Neural cell (in vitro differentiated cells): ENCODE measurements around the gene UGT1A4. TPM values are rescaled to one million over a fixed set of nuclear protein-coding genes. Genes with fewer than 3 reads are reported as not detected.

Source experiments
- H2AFZ ChIP-seq: fragments of 200-600, 300-800 bp; sonication (generic), shearing (Covaris generic); 2 replicates; pipeline ENCODE4 v1.6.0; 2014; ENCODE audit warnings: low read depth, mild to moderate bottlenecking, antibody characterized with exemption, low read length, moderate library complexity
- H3F3A ChIP-seq: fragments of 200-600 bp; shearing (Covaris generic); 2 replicates; pipeline ENCODE4 v1.6.1; 2016; ENCODE audit warnings: mild to moderate bottlenecking, moderate library complexity, mixed read lengths, antibody characterized with exemption, low read length; ENCODE audit not compliant: insufficient read depth, poor library complexity, severe bottlenecking
- H3K27ac ChIP-seq: fragments of 200-600, 300-800 bp; sonication (generic), shearing (Covaris generic); 2 replicates; pipeline ENCODE4 v1.5.1; 2014; ENCODE audit warnings: mild to moderate bottlenecking, low read length, moderate library complexity
- H3K27me3 ChIP-seq: fragments of 300-800, 200-600 bp; sonication (generic), shearing (Covaris generic); 2 replicates; pipeline ENCODE4 v1.6.0; 2014; ENCODE audit warnings: mild to moderate bottlenecking, low read depth, low read length, moderate library complexity; ENCODE audit not compliant: insufficient read depth
- H3K36me3 ChIP-seq: fragments of 300-800, 200-600 bp; sonication (generic), shearing (Covaris generic); 2 replicates; pipeline ENCODE4 v1.5.1; 2014; ENCODE audit warnings: mild to moderate bottlenecking, antibody characterized with exemption, low read length, moderate library complexity; ENCODE audit not compliant: insufficient read depth
- H3K4me2 ChIP-seq: fragments of 300-800, 200-600 bp; sonication (generic), shearing (Covaris generic); 2 replicates; pipeline ENCODE4 v1.6.0; 2014; ENCODE audit warnings: mild to moderate bottlenecking, low read length
- H3K4me3 ChIP-seq: fragments of 300-800, 200-600 bp; sonication (generic), shearing (Covaris generic); 2 replicates; pipeline ENCODE4 v1.5.1; 2014; ENCODE audit warnings: mild to moderate bottlenecking, low read length, moderate library complexity
- H3K79me2 ChIP-seq: fragments of 200-600 bp; shearing (Covaris generic); replicated peaks from 2 replicates; pipeline ENCODE4 v1.6.0; 2014; ENCODE audit warnings: mild to moderate bottlenecking, low read length, moderate library complexity; ENCODE audit not compliant: insufficient read depth
- H3K9ac ChIP-seq: fragments of 300-800, 200-600 bp; sonication (generic), shearing (Covaris generic); 2 replicates; pipeline ENCODE4 v1.6.1; 2016; ENCODE audit warnings: mild to moderate bottlenecking, low read length, mixed read lengths
- H3K9me2 ChIP-seq: fragments of 200-600 bp; shearing (Covaris generic); 2 replicates; pipeline ENCODE4 v1.6.1; 2016; ENCODE audit warnings: mild to moderate bottlenecking, low read length, mixed read lengths; ENCODE audit not compliant: insufficient read depth
- H3K9me3 ChIP-seq: fragments of 200-600, 300-800 bp; sonication (generic), shearing (Covaris generic); 2 replicates; pipeline ENCODE4 v1.6.1; 2016; ENCODE audit warnings: mild to moderate bottlenecking, mixed run types, low read length, moderate library complexity, mixed read lengths
- H4K20me1 ChIP-seq: fragments of 200-600 bp; shearing (Covaris generic); 2 replicates; pipeline ENCODE4 v1.6.1; 2016; ENCODE audit warnings: mild to moderate bottlenecking, mixed run types; ENCODE audit not compliant: insufficient read depth
- EP300 ChIP-seq: fragments of 450-650 bp; conservative IDR thresholded peaks from 2 replicates; pipeline ENCODE4 v1.6.1; 2014; ENCODE audit warnings: antibody characterized with exemption, mild to moderate bottlenecking, moderate library complexity; ENCODE audit not compliant: poor library complexity, severe bottlenecking
- EZH2 ChIP-seq: fragments of 200-600, 300-800 bp; shearing (Covaris generic), sonication (generic); IDR thresholded peaks from 2 replicates; pipeline ENCODE4 v1.6.1; 2014; ENCODE audit warnings: antibody characterized with exemption, low read length, borderline replicate concordance, mild to moderate bottlenecking; ENCODE audit not compliant: insufficient read depth, poor library complexity, severe bottlenecking
- RAD21 ChIP-seq: fragments of 450-650 bp; conservative IDR thresholded peaks from 2 replicates; pipeline ENCODE4 v1.6.1; 2014; ENCODE audit warnings: antibody characterized with exemption, mild to moderate bottlenecking, moderate library complexity
- REST ChIP-seq: IDR thresholded peaks from 2 replicates; pipeline ENCODE4 v1.6.1; 2012; ENCODE audit warnings: borderline replicate concordance
- SMC3 ChIP-seq: fragments of 450-650 bp; conservative IDR thresholded peaks from 2 replicates; pipeline ENCODE4 v1.6.1; 2014; ENCODE audit warnings: antibody characterized with exemption, mild to moderate bottlenecking, moderate library complexity; ENCODE audit not compliant: poor library complexity
- TAF1 ChIP-seq: IDR thresholded peaks from 2 replicates; pipeline ENCODE4 v1.6.1; 2012; ENCODE audit warnings: low read depth
- polyA plus RNA-seq: library from polyadenylated mRNA; depleted of rRNA; stranded (reverse); fragments of >200 nt; gene quantifications from 2 replicates; pipeline ENCODE4 v1.2.3, GENCODE V29; 2014

UGT1A4 gene
- polyA plus RNA-seq, 1 donor from 2014 or later: not detected

- H3K4me3 ChIP-seq: no peak overlapping the region
- no peaks in the 10 kb centered on the region for H4K20me1 ChIP-seq
- H3K9me3 ChIP-seq: no peaks in the 10 kb centered on the region
- H3K27ac ChIP-seq: no peak overlapping the region
- no peaks in the 10 kb centered on the region for H3K79me2 ChIP-seq
- no peaks in the 10 kb centered on the region for H3F3A ChIP-seq
- no peak for TF ChIP-seq SMC3
- no peak for TF ChIP-seq EZH2
- TF ChIP-seq TAF1: no peak
- no peak for TF ChIP-seq REST
- TF ChIP-seq RAD21: no peak
- no peak for TF ChIP-seq EP300
- no peak overlapping the region for H2AFZ ChIP-seq
- H3K27me3 ChIP-seq: no peaks in the 10 kb centered on the region
- no peak overlapping the region for H3K4me2 ChIP-seq
- H3K9ac ChIP-seq: no peak overlapping the region
- no peaks in the 10 kb centered on the region for H3K9me2 ChIP-seq
- no peaks in the 10 kb centered on the region for H3K36me3 ChIP-seq
Observed at GRCh38 chr2:233803292-233803911, 84.9 kb downstream of the UGT1A4 start.

- H3F3A ChIP-seq: no peaks in the 10 kb centered on the region
- H2AFZ ChIP-seq: no peak overlapping the region
- H3K79me2 ChIP-seq: no peaks in the 10 kb centered on the region
- H3K9ac ChIP-seq: no peak overlapping the region
- H3K9me3 ChIP-seq: no peaks in the 10 kb centered on the region
- H3K4me3 ChIP-seq: no peak overlapping the region
- H4K20me1 ChIP-seq: no peaks in the 10 kb centered on the region
- H3K27ac ChIP-seq: no peak overlapping the region
- no peaks in the 10 kb centered on the region for H3K9me2 ChIP-seq
- no peak overlapping the region for H3K4me2 ChIP-seq
- no peaks in the 10 kb centered on the region for H3K27me3 ChIP-seq
- no peak for TF ChIP-seq REST
- no peak for TF ChIP-seq SMC3
- no peaks in the 10 kb centered on the region for H3K36me3 ChIP-seq
Observed at GRCh38 chr2:233803994-233804393, 85.5 kb downstream of the UGT1A4 start.
